Naive B cell (primary cell): ENCODE data around the gene UFSP2. TPM values are rescaled to one million over a fixed set of nuclear protein-coding genes. Genes with fewer than 3 reads are reported as not detected.

Experiments
- ATAC-seq, 2 donors: fragments of 150-1000 bp; cut with Tn5 transposase; 2 replicates each; pipeline ENCODE4 v1.10.0; 2021; ENCODE audit warnings: low read depth in 2 of 2, mild to moderate bottlenecking in 2 of 2, moderate library complexity in 2 of 2
- DNase-seq: peaks from one replicate; pipeline ENCODE4 v3.0.0; 2022
- H3K27ac Mint-ChIP-seq, 6 donors: one replicate each; pipeline ENCODE4 v1.8.0; 2020 to 2022; ENCODE audit warnings: mild to moderate bottlenecking in 6 of 6, mixed read lengths in 6 of 6, moderate library complexity in 5 of 6, inconsistent platforms in 2 of 6
- H3K27me3 Mint-ChIP-seq, 3 donors: one replicate each; pipeline ENCODE4 v1.8.0; 2021 to 2022; ENCODE audit warnings: mixed read lengths in 3 of 3, mild to moderate bottlenecking in 1 of 3
- H3K36me3 Mint-ChIP-seq, 2 donors: one replicate each; pipeline ENCODE4 v1.8.0; 2020 to 2022; ENCODE audit warnings: mixed read lengths in 2 of 2, inconsistent platforms in 1 of 2, mild to moderate bottlenecking in 1 of 2
- H3K4me1 Mint-ChIP-seq, 3 donors: one replicate each; pipeline ENCODE4 v1.8.0; 2020 to 2022; ENCODE audit warnings: mixed read lengths in 3 of 3, inconsistent platforms in 1 of 3, mild to moderate bottlenecking in 1 of 3, moderate library complexity in 1 of 3
- H3K4me3 Mint-ChIP-seq, 8 donors: one replicate each; pipeline ENCODE4 v1.8.0; 2020 to 2022; ENCODE audit warnings: mild to moderate bottlenecking in 8 of 8, mixed read lengths in 8 of 8, moderate library complexity in 8 of 8, inconsistent platforms in 2 of 8
- H3K9me3 Mint-ChIP-seq, 7 donors: one replicate each; pipeline ENCODE4 v1.8.0; 2020 to 2022; ENCODE audit warnings: mixed read lengths in 7 of 7, mild to moderate bottlenecking in 5 of 7, inconsistent platforms in 2 of 7, moderate library complexity in 1 of 7
- polyA plus RNA-seq, 6 donors: library from polyadenylated mRNA; unstranded; fragments of 300-500 nt; fragmentation: Illumina TruSeq; gene quantifications; one replicate each; pipeline ENCODE4 v1.2.3, GENCODE V29; 2021; ENCODE audit warnings: low read depth in 6 of 6

Gene UFSP2
- polyA plus RNA-seq, 6 donors from 2014 or later = 21.3 to 40.1 (median 32.3) TPM

- Mint-ChIP-seq H3K36me3 (no peaks in the 10 kb centered on the region), H3K4me1 (peaks cover 10 to 30% (median 19%) of the 10 kb centered on the region in 3 donors), H3K4me3 (no peak overlapping the region), H3K27me3 (peaks cover 0 to 4% (median 2%) of the 10 kb centered on the region in 3 donors), H3K27ac (peak overlapping the region in 4 of 6 donors; percentile 15 to 73 (median 32)), H3K9me3 (no peaks in the 10 kb centered on the region)
- no peak for ATAC-seq
- no peak for DNase-seq
Observed at GRCh38 chr4:185390941-185391340, 34.8 kb downstream of the UFSP2 start.

GRCh38 chr4:185387957-185388356, 37.8 kb downstream of the UFSP2 start:
- DNase-seq = no peak
- peaks cover 0 to 8% (median 4%) of the 10 kb centered on the region in 3 donors for H3K27me3 Mint-ChIP-seq
- H3K36me3 Mint-ChIP-seq = no peaks in the 10 kb centered on the region
- peaks cover 0 to 4% (median 0%) of the 10 kb centered on the region in 7 donors for H3K9me3 Mint-ChIP-seq
- H3K4me3 Mint-ChIP-seq = no peak overlapping the region
- ATAC-seq = no peak
- H3K4me1 Mint-ChIP-seq = peaks cover 6 to 18% (median 8%) of the 10 kb centered on the region in 3 donors
- no peak overlapping the region for H3K27ac Mint-ChIP-seq

GRCh38 chr4:185384930-185385331, 40.8 kb downstream of the UFSP2 start:
- ATAC-seq (no peak), DNase-seq (no peak)
- H3K4me1 Mint-ChIP-seq = peaks cover 6 to 9% (median 7%) of the 10 kb centered on the region in 3 donors
- H3K36me3 Mint-ChIP-seq = peaks cover 12% of the 10 kb centered on the region in 2 donors
- H3K27me3 Mint-ChIP-seq = peaks cover 0 to 8% (median 4%) of the 10 kb centered on the region in 3 donors
- peak overlapping the region in 2 of 8 donors; percentile 45 to 54 for H3K4me3 Mint-ChIP-seq
- peaks cover 6 to 17% (median 8%) of the 10 kb centered on the region in 7 donors for H3K9me3 Mint-ChIP-seq
- no peak overlapping the region for H3K27ac Mint-ChIP-seq

GRCh38 chr4:185384061-185384460, 41.7 kb downstream of the UFSP2 start:
- Mint-ChIP-seq H3K36me3 (peaks cover 12% of the 10 kb centered on the region in 2 donors), H3K27ac (no peak overlapping the region)
- no peak for ATAC-seq

GRCh38 chr4:185383451-185383850, 42.3 kb downstream of the UFSP2 start:
- peaks cover 0 to 8% (median 4%) of the 10 kb centered on the region in 3 donors for H3K27me3 Mint-ChIP-seq
- H3K4me1 Mint-ChIP-seq = peaks cover 6 to 9% (median 7%) of the 10 kb centered on the region in 3 donors
- DNase-seq (no peak), ATAC-seq (no peak)
- H3K27ac Mint-ChIP-seq = no peak overlapping the region
- H3K4me3 Mint-ChIP-seq = no peak overlapping the region
- H3K9me3 Mint-ChIP-seq = peaks cover 6 to 17% (median 8%) of the 10 kb centered on the region in 7 donors
- peaks cover 12% of the 10 kb centered on the region in 2 donors for H3K36me3 Mint-ChIP-seq

More at GRCh38 chr4:185384061-185384460, 41.7 kb downstream of the UFSP2 start:
- Mint-ChIP-seq H3K27me3 (peaks cover 0 to 8% (median 4%) of the 10 kb centered on the region in 3 donors), H3K9me3 (peaks cover 6 to 17% (median 8%) of the 10 kb centered on the region in 7 donors), H3K4me3 (no peak overlapping the region), H3K4me1 (peaks cover 6 to 9% (median 7%) of the 10 kb centered on the region in 3 donors)
- no peak for DNase-seq

- Mint-ChIP-seq H3K4me3 (no peak overlapping the region), H3K4me1 (peaks cover 6 to 9% (median 7%) of the 10 kb centered on the region in 3 donors), H3K27me3 (peaks cover 0 to 8% (median 0%) of the 10 kb centered on the region in 3 donors), H3K36me3 (peaks cover 12% of the 10 kb centered on the region in 2 donors), H3K9me3 (peaks cover 6 to 17% (median 8%) of the 10 kb centered on the region in 7 donors), H3K27ac (no peak overlapping the region)
- DNase-seq (no peak), ATAC-seq (no peak)
Observed at GRCh38 chr4:185382754-185383153, 43.0 kb downstream of the UFSP2 start.

GRCh38 chr4:185381288-185382196, 44.2 kb downstream of the UFSP2 start:
- DNase-seq = no peak
- Mint-ChIP-seq H3K4me3 (no peak overlapping the region), H3K9me3 (peaks cover 6 to 17% (median 8%) of the 10 kb centered on the region in 7 donors), H3K27me3 (peaks cover 0 to 8% (median 0%) of the 10 kb centered on the region in 3 donors), H3K36me3 (peaks cover 12% of the 10 kb centered on the region in 2 donors), H3K27ac (no peak overlapping the region), H3K4me1 (peaks cover 6 to 9% (median 7%) of the 10 kb centered on the region in 3 donors)
- ATAC-seq = no peak

GRCh38 chr4:185380320-185380719, 45.4 kb downstream of the UFSP2 start:
- Mint-ChIP-seq H3K27ac (peak overlapping the region in 1 of 6 donors; percentile 13), H3K4me1 (peaks cover 6 to 9% (median 7%) of the 10 kb centered on the region in 3 donors), H3K4me3 (no peak overlapping the region), H3K27me3 (no peaks in the 10 kb centered on the region), H3K9me3 (peaks cover 6 to 17% (median 8%) of the 10 kb centered on the region in 7 donors), H3K36me3 (peaks cover 12% of the 10 kb centered on the region in 2 donors)
- no peak for DNase-seq
- ATAC-seq = no peak

- Mint-ChIP-seq H3K27ac (peak overlapping the region in 2 of 6 donors; percentile 13 to 59), H3K27me3 (no peaks in the 10 kb centered on the region), H3K4me3 (no peak overlapping the region), H3K4me1 (peaks cover 0 to 3% (median 3%) of the 10 kb centered on the region in 3 donors), H3K36me3 (peaks cover 12% of the 10 kb centered on the region in 2 donors), H3K9me3 (peaks cover 6 to 17% (median 8%) of the 10 kb centered on the region in 7 donors)
- ATAC-seq (no peak), DNase-seq (no peak)
Observed at GRCh38 chr4:185379326-185380295, 46.2 kb downstream of the UFSP2 start.

- Mint-ChIP-seq H3K9me3 (peaks cover 4 to 17% (median 8%) of the 10 kb centered on the region in 7 donors), H3K27ac (peak overlapping the region in 1 of 6 donors; percentile 42), H3K4me1 (peaks cover 0 to 3% (median 3%) of the 10 kb centered on the region in 3 donors), H3K4me3 (no peak overlapping the region), H3K27me3 (no peaks in the 10 kb centered on the region), H3K36me3 (peaks cover 12% of the 10 kb centered on the region in 2 donors)
- DNase-seq (no peak), ATAC-seq (no peak)
Observed at GRCh38 chr4:185378264-185378663, 47.5 kb downstream of the UFSP2 start.

GRCh38 chr4:185374573-185374972, 51.2 kb downstream of the UFSP2 start:
- H3K27ac Mint-ChIP-seq = peak overlapping the region in 2 of 6 donors; percentile 1 to 92
- ATAC-seq = no peak
- no peak for DNase-seq
- no peaks in the 10 kb centered on the region for H3K9me3 Mint-ChIP-seq
- H3K36me3 Mint-ChIP-seq = peaks cover 0 to 6% of the 10 kb centered on the region in 2 donors
- H3K4me1 Mint-ChIP-seq = peaks cover 0 to 7% (median 0%) of the 10 kb centered on the region in 3 donors
- no peaks in the 10 kb centered on the region for H3K27me3 Mint-ChIP-seq
- no peak overlapping the region for H3K4me3 Mint-ChIP-seq

- ATAC-seq = no peak
- H3K9me3 Mint-ChIP-seq = no peaks in the 10 kb centered on the region
- peak overlapping the region in 3 of 6 donors; percentile 1 to 68 (median 54) for H3K27ac Mint-ChIP-seq
- peaks cover 0 to 6% of the 10 kb centered on the region in 2 donors for H3K36me3 Mint-ChIP-seq
- H3K27me3 Mint-ChIP-seq = no peaks in the 10 kb centered on the region
- H3K4me1 Mint-ChIP-seq = peaks cover 0 to 7% (median 0%) of the 10 kb centered on the region in 3 donors
- no peak for DNase-seq
- H3K4me3 Mint-ChIP-seq = no peak overlapping the region
Observed at GRCh38 chr4:185374027-185374426, 51.7 kb downstream of the UFSP2 start.

- no peak overlapping the region for H3K27ac Mint-ChIP-seq
- peaks cover 0 to 10% of the 10 kb centered on the region in 2 donors for H3K36me3 Mint-ChIP-seq
- H3K4me1 Mint-ChIP-seq = peaks cover 0 to 7% (median 0%) of the 10 kb centered on the region in 3 donors
- DNase-seq (no peak), ATAC-seq (no peak)
- no peaks in the 10 kb centered on the region for H3K27me3 Mint-ChIP-seq
- no peak overlapping the region for H3K4me3 Mint-ChIP-seq
- no peaks in the 10 kb centered on the region for H3K9me3 Mint-ChIP-seq
Observed at GRCh38 chr4:185371702-185372101, 54.1 kb downstream of the UFSP2 start.
